CD14-positive monocyte (primary cell): ENCODE measurements around the gene SNX18. TPM values are rescaled to one million over a fixed set of nuclear protein-coding genes. Genes with fewer than 3 reads are reported as not detected.

Experiments
- DNase-seq, 3 donors: peaks; one replicate each; pipeline ENCODE4 v3.0.0-alpha.2; 2011 to 2022
- H2AFZ ChIP-seq: 2 replicates; pipeline ENCODE4 v1.6.0; 2012; ENCODE audit warnings: mild to moderate bottlenecking, low read depth, low read length, inconsistent platforms; ENCODE audit not compliant: insufficient read depth, poor library complexity, severe bottlenecking
- H3K27ac ChIP-seq, 2 donors: 1 replicate in 1 of 2; 2 replicates in 1 of 2; pipeline ENCODE4 v1.5.1; 2012 to 2013; ENCODE audit warnings: low read length in 2 of 2, control low read depth in 1 of 2, inconsistent platforms in 1 of 2, low read depth in 1 of 2, mild to moderate bottlenecking in 1 of 2
- H3K27me3 ChIP-seq, 2 donors: one replicate each; pipeline versions ENCODE4 v1.6.0 to v1.6.1; 2011 to 2013; ENCODE audit warnings: low read length in 2 of 2; ENCODE audit not compliant: control insufficient read depth in 2 of 2, insufficient read depth in 2 of 2
- H3K36me3 ChIP-seq, 2 donors: replicated peaks in 1 of 2; 1 replicate in 1 of 2; 2 replicates in 1 of 2; pipeline versions ENCODE4 v1.5.1 to v1.6.1; 2012 to 2013; ENCODE audit warnings: low read length in 2 of 2, control low read depth in 1 of 2, inconsistent platforms in 1 of 2, mild to moderate bottlenecking in 1 of 2; ENCODE audit not compliant: insufficient read depth in 2 of 2, control insufficient read depth in 1 of 2
- H3K4me1 ChIP-seq, 2 donors: 1 replicate in 1 of 2; 2 replicates in 1 of 2; pipeline versions ENCODE4 v1.5.1 to v1.6.1; 2012 to 2013; ENCODE audit warnings: low read length in 2 of 2, control low read depth in 1 of 2, inconsistent platforms in 1 of 2, mild to moderate bottlenecking in 1 of 2, moderate library complexity in 1 of 2; ENCODE audit not compliant: insufficient read depth in 2 of 2, control insufficient read depth in 1 of 2
- H3K4me2 ChIP-seq: replicated peaks from 2 replicates; pipeline ENCODE3; 2012; ENCODE audit warnings: low read length, moderate library complexity, mild to moderate bottlenecking; ENCODE audit not compliant: poor library complexity, severe bottlenecking; ENCODE audit errors: extremely low read depth
- H3K4me3 ChIP-seq, 3 experiments: fragments of 200-600 bp in 1 of 3; sonication (generic) in 1 of 3; replicated peaks in 1 of 3; 1 replicate in 2 of 3; 2 replicates in 1 of 3; pipeline ENCODE4 v1.5.1; 2011 to 2013; ENCODE audit warnings: low read length in 3 of 3, mild to moderate bottlenecking in 3 of 3, control low read depth in 2 of 3, low read depth in 2 of 3, inconsistent platforms in 1 of 3, moderate library complexity in 1 of 3
- H3K79me2 ChIP-seq: 2 replicates; pipeline ENCODE4 v1.6.0; 2012; ENCODE audit warnings: mild to moderate bottlenecking, control low read depth, inconsistent platforms, low read length, moderate library complexity; ENCODE audit not compliant: insufficient read depth
- H3K9ac ChIP-seq: 2 replicates; pipeline ENCODE4 v1.6.0; 2017; ENCODE audit warnings: low read length, mild to moderate bottlenecking; ENCODE audit not compliant: insufficient read depth, poor library complexity, severe bottlenecking
- H3K9me3 ChIP-seq, 2 donors: replicated peaks in 1 of 2; 1 replicate in 1 of 2; 2 replicates in 1 of 2; pipeline versions ENCODE4 v1.5.1 to v1.6.1; 2012 to 2013; ENCODE audit warnings: low read length in 2 of 2, control low read depth in 1 of 2; ENCODE audit not compliant: control insufficient read depth in 1 of 2, insufficient read depth in 1 of 2
- H4K20me1 ChIP-seq: 2 replicates; pipeline ENCODE4 v1.6.0; 2012; ENCODE audit warnings: mild to moderate bottlenecking, low read length, control low read depth, moderate library complexity; ENCODE audit not compliant: insufficient read depth
- H3K27ac Mint-ChIP-seq, 7 donors: one replicate each; pipeline ENCODE4 v1.8.0; 2020; ENCODE audit warnings: mild to moderate bottlenecking in 7 of 7, mixed read lengths in 7 of 7, moderate library complexity in 6 of 7, inconsistent platforms in 2 of 7
- H3K27me3 Mint-ChIP-seq, 3 donors: one replicate each; pipeline ENCODE4 v1.8.0; 2021 to 2022; ENCODE audit warnings: low read depth in 3 of 3, mild to moderate bottlenecking in 3 of 3, mixed read lengths in 3 of 3, moderate library complexity in 3 of 3, inconsistent platforms in 1 of 3
- H3K36me3 Mint-ChIP-seq, 2 donors: one replicate each; pipeline ENCODE4 v1.8.0; 2020; ENCODE audit warnings: mixed read lengths in 2 of 2, inconsistent platforms in 1 of 2, mild to moderate bottlenecking in 1 of 2
- H3K4me1 Mint-ChIP-seq: one replicate; pipeline ENCODE4 v1.8.0; 2020; ENCODE audit warnings: mild to moderate bottlenecking, mixed read lengths
- H3K4me3 Mint-ChIP-seq, 2 donors: one replicate each; pipeline ENCODE4 v1.8.0; 2020; ENCODE audit warnings: mild to moderate bottlenecking in 2 of 2, mixed read lengths in 2 of 2, moderate library complexity in 1 of 2
- H3K9me3 Mint-ChIP-seq, 7 donors: one replicate each; pipeline ENCODE4 v1.8.0; 2020 to 2022; ENCODE audit warnings: mixed read lengths in 7 of 7, mild to moderate bottlenecking in 6 of 7, moderate library complexity in 6 of 7, inconsistent platforms in 2 of 7
- WGBS: methylation state at CpG from one replicate; pipeline ENCODE4 v1.1.5; 2013; ENCODE audit warnings: missing lambda C conversion rate; ENCODE audit not compliant: insufficient coverage; 5-methylcytosine and 5-hydroxymethylcytosine counted together
- intact Hi-C, 2 donors: fragments of 100-400 bp; cut with micrococcal nuclease; formaldehyde crosslinking; loops; one replicate each; pipeline versions ENCODE4 v1.15.0 to v1.15.1; 2023
- polyA plus RNA-seq, 3 donors: library from polyadenylated mRNA; depleted of rRNA in 1 of 3; unstranded in 2 of 3; stranded (reverse) in 1 of 3; fragments of 300-500 nt in 2 of 3; fragments of >200 nt in 1 of 3; fragmentation: Illumina TruSeq in 2 of 3; gene quantifications; 1 replicate in 2 of 3; 2 replicates in 1 of 3; pipeline ENCODE4 v1.2.3, GENCODE V29; 2012 to 2021
- TF ChIP-seq, protein P1 (sequence below): fragments of 200-600 bp; IDR thresholded peaks from one replicate; pipeline ENCODE4 v1.8.0; 2022; ENCODE audit warnings: antibody characterized with exemption, mild to moderate bottlenecking

The SNX18 gene
- polyA plus RNA-seq, 3 donors = 6.8 to 33.3 (median 12.4) TPM

- no peaks in the 10 kb centered on the region for H3K9me3 ChIP-seq
- peak overlapping the region; percentile 96 to 97 for H3K4me3 Mint-ChIP-seq
- H3K27me3 Mint-ChIP-seq = peaks cover 4 to 8% (median 8%) of the 10 kb centered on the region in 3 donors
- H3K9me3 Mint-ChIP-seq = no peaks in the 10 kb centered on the region
- peaks cover 42 to 48% of the 10 kb centered on the region in 2 donors for H3K36me3 Mint-ChIP-seq
- peak overlapping the region; percentile 81 to 92 for H3K27ac ChIP-seq
- peaks cover 79% of the 10 kb centered on the region for H3K79me2 ChIP-seq
- peaks cover 21% of the 10 kb centered on the region for H3K4me1 Mint-ChIP-seq
- H3K36me3 ChIP-seq = peaks cover 3 to 11% of the 10 kb centered on the region in 2 donors
- peak overlapping the region; percentile 86 for H3K9ac ChIP-seq
- peak overlapping the region; percentile 88 to 94 (median 90) for H3K27ac Mint-ChIP-seq
- H3K4me3 ChIP-seq = peak overlapping the region; percentile 82 to 91 (median 82)
- TF ChIP-seq, protein P1, sequence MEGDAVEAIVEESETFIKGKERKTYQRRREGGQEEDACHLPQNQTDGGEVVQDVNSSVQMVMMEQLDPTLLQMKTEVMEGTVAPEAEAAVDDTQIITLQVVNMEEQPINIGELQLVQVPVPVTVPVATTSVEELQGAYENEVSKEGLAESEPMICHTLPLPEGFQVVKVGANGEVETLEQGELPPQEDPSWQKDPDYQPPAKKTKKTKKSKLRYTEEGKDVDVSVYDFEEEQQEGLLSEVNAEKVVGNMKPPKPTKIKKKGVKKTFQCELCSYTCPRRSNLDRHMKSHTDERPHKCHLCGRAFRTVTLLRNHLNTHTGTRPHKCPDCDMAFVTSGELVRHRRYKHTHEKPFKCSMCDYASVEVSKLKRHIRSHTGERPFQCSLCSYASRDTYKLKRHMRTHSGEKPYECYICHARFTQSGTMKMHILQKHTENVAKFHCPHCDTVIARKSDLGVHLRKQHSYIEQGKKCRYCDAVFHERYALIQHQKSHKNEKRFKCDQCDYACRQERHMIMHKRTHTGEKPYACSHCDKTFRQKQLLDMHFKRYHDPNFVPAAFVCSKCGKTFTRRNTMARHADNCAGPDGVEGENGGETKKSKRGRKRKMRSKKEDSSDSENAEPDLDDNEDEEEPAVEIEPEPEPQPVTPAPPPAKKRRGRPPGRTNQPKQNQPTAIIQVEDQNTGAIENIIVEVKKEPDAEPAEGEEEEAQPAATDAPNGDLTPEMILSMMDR = no peak
- peak overlapping the region; percentile 15 for H2AFZ ChIP-seq
- intact Hi-C loops = loop anchor here (5.0 to 10.0 kb wide), 4 partner anchors 94 to 224 kb away; no protein-coding TSS in a partner anchor
- DNase-seq = peak; percentile 60 to 71 (median 69)
- WGBS = 7% methylated on average over 4 of the region's 7 CpGs
- peaks cover 61 to 68% of the 10 kb centered on the region in 2 donors for H3K4me1 ChIP-seq
- H3K4me2 ChIP-seq = peak overlapping the region; percentile 89
- peaks cover 0 to 8% of the 10 kb centered on the region in 2 donors for H3K27me3 ChIP-seq
- peaks cover 69% of the 10 kb centered on the region for H4K20me1 ChIP-seq
Measured at GRCh38 chr5:54520438-54520846, 2.9 kb downstream of the SNX18 start.

GRCh38 chr5:54520940-54521339 lies 3.4 kb downstream of the SNX18 start:
- peak overlapping the region; percentile 82 to 91 (median 82) for H3K4me3 ChIP-seq
- peak overlapping the region; percentile 89 for H3K4me2 ChIP-seq
- peak overlapping the region; percentile 96 to 97 for H3K4me3 Mint-ChIP-seq
- H3K27ac ChIP-seq = peak overlapping the region; percentile 28 to 92
- H2AFZ ChIP-seq = peak overlapping the region; percentile 15
- peaks cover 84% of the 10 kb centered on the region for H3K79me2 ChIP-seq
- peaks cover 64 to 73% of the 10 kb centered on the region in 2 donors for H3K4me1 ChIP-seq
- H3K9ac ChIP-seq = peak overlapping the region; percentile 86
- H3K27ac Mint-ChIP-seq = peak overlapping the region; percentile 88 to 94 (median 90)
- intact Hi-C loops = loop anchor here (5.0 to 10.0 kb wide), 4 partner anchors 94 to 224 kb away; no protein-coding TSS in a partner anchor
- peaks cover 4 to 5% (median 4%) of the 10 kb centered on the region in 3 donors for H3K27me3 Mint-ChIP-seq
- no peak for DNase-seq
- no peaks in the 10 kb centered on the region for H3K9me3 Mint-ChIP-seq
- peaks cover 21% of the 10 kb centered on the region for H3K4me1 Mint-ChIP-seq
- peaks cover 74% of the 10 kb centered on the region for H4K20me1 ChIP-seq
- WGBS = no CpG with 5 or more reads among the region's 2 CpGs
- peaks cover 3 to 15% of the 10 kb centered on the region in 2 donors for H3K36me3 ChIP-seq
- peaks cover 47 to 49% of the 10 kb centered on the region in 2 donors for H3K36me3 Mint-ChIP-seq
- H3K9me3 ChIP-seq = no peaks in the 10 kb centered on the region
- TF ChIP-seq, protein P1 = no peak
- H3K27me3 ChIP-seq = peaks cover 0 to 5% of the 10 kb centered on the region in 2 donors
